ENCODE measurements around the gene DCLK2. TPM values are rescaled to one million over a fixed set of nuclear protein-coding genes. Genes with fewer than 3 reads are reported as not detected.
A peak's percentile ranks its signal among the peaks of the same experiment; 100 is the strongest.

Gene DCLK2
- total RNA-seq, result 3.4 TPM
- polyA plus RNA-seq (ENCODE audit: insufficient read depth, low read depth, low replicate concordance), result 2.6 TPM
- long read RNA-seq, donor 1, result 0 reads
- long read RNA-seq, donor 2, result 0 reads
- long read RNA-seq, donor 3, result 0 reads
- long read RNA-seq, donor 4, result 0 reads
- long read RNA-seq, donor 5, result 0 reads
- long read RNA-seq, donor 6, result 0 reads
- long read RNA-seq, donor 7, partial matches to known transcripts, result 1 of 2 reads
- long read RNA-seq, donor 7, other reads (novel, unspliced or antisense), result 1 of 2 reads
- long read RNA-seq, donor 8, partial matches to known transcripts, result 5 of 5 reads
- long read RNA-seq, donor 8, other reads (novel, unspliced or antisense), result 0 of 5 reads
- long read RNA-seq, donor 9, result 0 reads
- long read RNA-seq, donor 10, result 0 reads

- peak within 1 kb of the TSS in 2 of 3 donors; percentile 30 to 31 for H3K9ac ChIP-seq (ENCODE audit: low read length in 3 of 3)
- peak within 1 kb of the TSS; percentile 29 to 44 for H3K27ac ChIP-seq (ENCODE audit: low read depth in 2 of 2, low read length in 2 of 2)
- DNase-seq (peak; percentile 83 to 91 (median 88)), FAIRE-seq (no peak)
- peaks cover 0 to 6% (median 0%) of the 10 kb centered on the region in 3 donors for H3K4me1 ChIP-seq (ENCODE audit: control insufficient read depth in 2 of 3, insufficient read depth in 2 of 3, low read depth in 1 of 3, low read length in 3 of 3)
- intact Hi-C loops (cut with DNase I), result no loop called here
- no peaks in the 10 kb centered on the region for H3K27me3 ChIP-seq (ENCODE audit: control insufficient read depth, insufficient read depth, low read length)
- no peaks in the 10 kb centered on the region for H3K36me3 ChIP-seq (ENCODE audit: control insufficient read depth in 2 of 3, insufficient read depth in 3 of 3, low read length in 3 of 3)
- H3K4me3 ChIP-seq (ENCODE audit: low read length in 3 of 3), result peak within 1 kb of the TSS; percentile 63 to 67 (median 63)
- no peak for TF ChIP-seq CTCF (IDR thresholded peaks at IDR 0.05; ENCODE audit: borderline replicate concordance, extremely low read depth, insufficient read depth)
- no peaks in the 10 kb centered on the region for H3K9me3 ChIP-seq (ENCODE audit: control insufficient read depth in 2 of 3, insufficient read depth in 1 of 3, low read length in 3 of 3)
These were observed at the start of gene DCLK2 for GRCh38 chr4:150078041-150078578. Gene DCLK2, plus strand, starts transcription at chr4:150078445. Its CDS starts 583 bp downstream, at chr4:150079028.

- no peaks in the 10 kb centered on the region for H3K9me3 ChIP-seq (ENCODE audit: control insufficient read depth in 2 of 3, insufficient read depth in 1 of 3, low read length in 3 of 3)
- no peak overlapping the region for H3K4me3 ChIP-seq (ENCODE audit: low read length in 3 of 3)
- no peak overlapping the region for H3K27ac ChIP-seq (ENCODE audit: low read depth in 2 of 2, low read length in 2 of 2)
- H3K9ac ChIP-seq (ENCODE audit: low read length in 3 of 3), result no peak overlapping the region
- no peaks in the 10 kb centered on the region for H3K27me3 ChIP-seq (ENCODE audit: control insufficient read depth, insufficient read depth, low read length)
- DNase-seq (no peak), FAIRE-seq (no peak)
- H3K4me1 ChIP-seq (ENCODE audit: control insufficient read depth in 2 of 3, insufficient read depth in 2 of 3, low read depth in 1 of 3, low read length in 3 of 3), result no peaks in the 10 kb centered on the region
- H3K36me3 ChIP-seq (ENCODE audit: control insufficient read depth in 2 of 3, insufficient read depth in 3 of 3, low read length in 3 of 3), result no peaks in the 10 kb centered on the region
- TF ChIP-seq CTCF (IDR thresholded peaks at IDR 0.05; ENCODE audit: borderline replicate concordance, extremely low read depth, insufficient read depth), result no peak
- intact Hi-C loops (cut with DNase I), result no loop called here
These were observed 45.7 kb upstream of the DCLK2 start for GRCh38 chr4:150032541-150032940.

- Histone ChIP-seq H3K27me3 (ENCODE audit: control insufficient read depth, insufficient read depth, low read length) (no peaks in the 10 kb centered on the region), H3K27ac (ENCODE audit: low read depth in 2 of 2, low read length in 2 of 2) (no peak overlapping the region), H3K9ac (ENCODE audit: low read length in 3 of 3) (no peak overlapping the region), H3K36me3 (ENCODE audit: control insufficient read depth in 2 of 3, insufficient read depth in 3 of 3, low read length in 3 of 3) (no peaks in the 10 kb centered on the region), H3K9me3 (ENCODE audit: control insufficient read depth in 2 of 3, insufficient read depth in 1 of 3, low read length in 3 of 3) (no peaks in the 10 kb centered on the region), H3K4me3 (ENCODE audit: low read length in 3 of 3) (no peak overlapping the region), H3K4me1 (ENCODE audit: control insufficient read depth in 2 of 3, insufficient read depth in 2 of 3, low read depth in 1 of 3, low read length in 3 of 3) (no peaks in the 10 kb centered on the region)
- DNase-seq, result peak in 1 of 5 donors; percentile 12
- no peak for TF ChIP-seq CTCF (IDR thresholded peaks at IDR 0.05; ENCODE audit: borderline replicate concordance, extremely low read depth, insufficient read depth)
- intact Hi-C loops (cut with DNase I), result no loop called here
- no peak for FAIRE-seq
These were observed 45.2 kb upstream of the DCLK2 start for GRCh38 chr4:150033081-150033480.
